NCI-H510A treated with DMSO at 0.1 percent for 48 hours (cell line): ENCODE data around the gene CPXM1.
A peak's percentile ranks its signal among the peaks of the same experiment; 100 is the strongest.

ENCODE experiments used
- DNase-seq: peaks from one replicate; lab custom pipeline; 2025; lab: John Stamatoyannopoulos, UW

Gene CPXM1

DNA sequence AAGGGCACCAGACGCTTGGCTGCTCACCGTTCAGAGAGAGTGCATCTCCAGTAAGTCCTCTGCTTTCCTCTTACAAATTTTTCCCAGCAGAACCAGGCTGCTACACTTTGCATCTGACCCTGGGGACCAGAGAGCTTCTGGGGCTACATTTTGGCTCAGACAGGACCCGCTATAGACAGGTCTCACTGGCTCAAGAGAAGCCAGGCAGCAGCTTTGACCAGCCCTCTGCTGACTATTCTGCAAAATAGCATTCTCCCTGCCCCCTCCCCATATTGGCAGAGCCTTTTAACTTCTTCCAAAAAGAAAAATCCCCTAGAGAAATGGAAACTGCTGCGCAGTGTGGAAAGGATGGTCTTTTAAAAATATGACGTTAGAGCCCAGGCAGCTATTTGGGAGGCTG, 37.2 kb downstream of the CPXM1 start:
- no peak for DNase-seq

DNA sequence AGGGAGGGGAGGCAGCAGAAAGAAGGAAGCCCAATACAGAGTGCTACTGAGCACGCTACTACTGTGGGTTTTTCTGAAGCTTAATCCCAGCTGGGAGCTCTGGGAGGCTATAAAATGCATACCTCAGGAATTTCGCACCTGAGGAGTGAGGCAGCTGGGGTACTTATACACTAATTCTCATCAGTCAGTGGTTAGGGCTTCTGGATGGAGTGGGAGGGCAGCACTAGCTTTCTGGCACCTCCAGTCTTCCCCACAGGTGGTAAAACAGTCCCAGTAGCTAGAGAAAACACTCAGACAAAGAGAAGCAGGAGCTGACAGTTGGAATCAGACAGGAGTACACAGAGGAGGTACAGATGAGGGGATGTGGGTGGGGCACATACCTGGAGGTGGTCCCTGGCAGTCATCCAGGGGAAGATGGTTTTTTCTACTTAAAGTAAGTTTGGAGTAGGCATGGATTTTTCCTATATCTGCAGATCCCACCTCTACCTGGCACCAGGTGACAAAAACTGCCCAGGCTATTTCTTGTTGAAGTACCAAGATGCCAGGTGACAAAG, 37.8 kb downstream of the CPXM1 start:
- DNase-seq: no peak

DNA sequence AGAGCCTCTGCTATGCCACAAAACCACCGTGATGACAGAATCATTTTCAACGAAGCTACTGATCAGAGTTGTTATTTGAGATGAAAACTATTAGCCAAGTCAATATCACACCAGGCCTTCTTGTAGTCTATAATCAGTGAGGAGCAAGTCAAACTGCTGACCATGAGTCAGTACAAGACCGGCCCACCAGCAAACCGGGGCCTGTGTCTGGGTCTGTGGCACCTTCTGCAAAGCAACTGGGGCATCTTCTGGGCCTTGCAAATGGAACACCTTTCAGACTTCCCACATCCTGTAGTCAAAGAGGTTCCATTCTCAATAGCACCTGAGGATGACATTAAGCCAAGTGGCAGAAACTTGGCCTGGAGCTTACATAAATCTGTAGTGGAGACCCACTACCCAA, 38.5 kb downstream of the CPXM1 start:
- no peak for DNase-seq

DNA sequence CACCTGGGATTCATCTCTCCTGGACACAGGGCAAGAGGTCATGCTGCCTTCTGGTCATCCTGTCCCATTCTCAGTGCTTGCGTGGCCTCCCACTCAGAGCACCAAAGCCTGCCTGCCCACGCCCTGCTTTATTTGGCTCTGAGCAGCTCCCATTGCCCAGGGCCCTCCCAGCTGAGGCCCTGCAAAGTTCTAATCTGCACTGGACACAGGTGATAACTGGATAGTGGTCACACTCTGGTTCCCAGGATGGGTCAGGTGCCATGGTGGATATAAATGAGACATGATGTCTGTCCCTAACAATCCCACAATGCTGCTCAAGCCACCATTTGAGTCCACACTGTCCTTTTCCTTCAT, 39.5 kb downstream of the CPXM1 start:
- DNase-seq: no peak

DNA sequence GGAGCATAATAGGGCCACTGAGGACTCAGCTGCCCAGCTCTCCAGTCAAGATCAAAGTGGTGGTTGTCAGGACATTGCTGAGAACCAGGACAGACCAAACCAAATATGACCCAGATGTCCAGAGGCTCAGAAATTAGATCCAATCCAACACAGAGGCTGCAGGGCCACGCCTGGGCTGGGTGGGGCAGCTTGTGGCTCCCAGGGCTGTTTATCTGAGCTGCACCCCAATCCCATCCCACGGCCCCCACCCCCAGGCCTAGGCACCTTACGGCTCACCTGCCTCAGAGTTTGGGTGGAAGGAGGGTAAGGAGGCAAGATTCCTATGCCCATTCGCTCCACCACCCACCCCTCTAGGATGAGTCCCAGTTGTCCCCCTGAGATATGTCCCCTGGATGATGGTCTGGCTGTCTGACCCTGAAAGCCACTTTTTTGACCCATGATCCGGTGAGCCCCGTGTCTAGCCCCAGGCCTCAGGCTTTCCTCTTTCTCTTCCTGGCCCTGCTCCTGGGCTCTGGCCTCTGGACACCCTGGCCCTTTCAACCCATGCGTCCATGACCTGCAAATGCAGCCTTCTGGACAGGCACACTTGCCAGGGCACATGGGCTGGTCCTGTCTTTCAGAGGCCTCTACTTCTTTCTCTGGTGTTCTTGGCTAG, 40.0 kb downstream of the CPXM1 start:
- no peak for DNase-seq

DNA sequence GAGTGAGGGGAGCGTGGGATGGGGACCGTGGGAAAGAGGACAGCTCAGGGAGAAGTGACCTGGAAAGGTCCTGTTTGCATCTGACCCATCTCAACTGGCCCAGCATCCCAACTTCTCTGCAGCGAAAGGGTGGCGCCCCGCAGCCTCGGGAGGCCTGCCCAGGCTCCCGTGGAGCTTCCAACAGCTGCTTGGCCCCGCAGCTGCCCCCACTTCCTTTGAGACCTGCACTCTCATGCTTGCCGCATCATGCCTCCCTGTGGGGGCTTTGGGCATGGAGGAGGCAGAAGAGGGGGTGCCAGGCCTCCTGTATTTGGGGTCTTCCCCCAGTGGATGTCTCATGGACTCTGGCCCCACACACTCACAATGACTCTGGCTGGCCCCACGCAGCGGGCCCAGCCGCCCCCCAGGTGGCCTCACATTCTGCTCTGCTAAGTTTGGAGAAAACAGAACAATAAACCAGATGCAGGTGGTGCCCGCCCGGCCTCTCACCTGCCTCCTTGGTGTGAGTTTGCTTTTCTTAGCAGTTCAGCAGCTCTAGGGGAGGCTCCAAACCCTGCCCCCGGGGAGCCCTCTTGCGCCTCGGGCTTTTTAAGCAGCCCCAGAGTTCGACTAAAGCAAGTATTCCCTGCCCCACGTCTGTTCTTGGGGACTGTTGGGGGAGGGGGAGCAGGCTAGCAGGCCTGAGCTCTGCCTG, 40.7 kb downstream of the CPXM1 start:
- DNase-seq: no peak

DNA sequence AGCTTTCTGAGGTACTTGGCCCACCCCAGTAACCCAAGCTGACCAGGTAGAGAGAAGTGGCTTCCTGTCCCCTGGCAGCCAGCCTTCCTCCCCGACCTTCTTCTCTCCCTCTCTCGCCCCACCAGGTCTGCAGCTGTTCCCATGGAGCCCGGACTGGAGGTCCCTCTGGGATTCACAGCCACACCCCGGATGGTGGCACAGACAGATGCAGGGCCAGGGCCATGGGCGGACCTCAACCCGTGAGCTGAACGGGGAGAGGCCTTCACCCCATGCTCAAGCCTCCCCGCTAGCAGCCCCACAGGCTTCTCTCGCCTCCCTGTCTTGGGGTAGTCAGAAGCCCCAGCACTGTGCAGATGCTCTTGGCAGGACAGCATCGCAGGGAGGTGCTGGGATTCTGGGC, 41.3 kb downstream of the CPXM1 start:
- DNase-seq: no peak

DNA sequence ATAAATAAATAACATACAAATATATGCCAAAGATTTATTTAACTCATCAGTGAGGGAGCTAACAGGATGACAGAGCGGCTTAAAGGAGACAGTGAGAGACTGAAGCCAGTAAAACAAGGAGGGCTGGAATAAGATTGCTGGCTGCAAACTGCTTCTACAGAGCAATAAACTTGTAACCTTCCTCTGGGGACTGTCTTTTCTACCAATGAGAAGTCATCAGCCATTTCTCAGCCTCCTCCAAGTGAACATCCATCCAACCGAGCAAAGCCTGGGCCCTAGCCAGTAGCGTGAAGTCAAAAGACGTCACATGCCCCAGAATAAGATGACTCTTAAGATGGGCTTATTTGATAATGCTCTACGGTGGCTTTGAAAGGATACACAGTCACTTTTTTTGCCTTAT, 42.5 kb downstream of the CPXM1 start:
- DNase-seq: no peak

DNA sequence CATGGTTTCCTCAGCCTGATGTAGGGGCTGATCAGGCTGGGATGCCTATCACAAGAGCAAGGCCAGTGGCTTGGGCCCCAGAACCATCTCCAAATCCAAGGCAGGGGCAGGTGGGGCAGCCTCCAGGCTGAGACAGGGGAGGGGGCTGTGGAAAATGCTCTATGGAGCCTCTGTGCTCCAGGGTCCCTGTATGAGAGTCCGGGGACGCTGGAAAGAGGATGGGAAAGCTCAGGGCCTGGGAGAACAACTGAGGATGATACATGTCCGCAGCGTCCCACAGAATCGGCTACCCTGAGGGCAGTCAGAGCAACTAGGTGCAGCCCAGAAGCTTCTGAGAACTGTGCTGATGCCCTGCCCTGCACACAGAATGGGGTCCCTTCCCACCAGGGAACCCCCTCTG, 43.4 kb downstream of the CPXM1 start:
- no peak for DNase-seq

DNA sequence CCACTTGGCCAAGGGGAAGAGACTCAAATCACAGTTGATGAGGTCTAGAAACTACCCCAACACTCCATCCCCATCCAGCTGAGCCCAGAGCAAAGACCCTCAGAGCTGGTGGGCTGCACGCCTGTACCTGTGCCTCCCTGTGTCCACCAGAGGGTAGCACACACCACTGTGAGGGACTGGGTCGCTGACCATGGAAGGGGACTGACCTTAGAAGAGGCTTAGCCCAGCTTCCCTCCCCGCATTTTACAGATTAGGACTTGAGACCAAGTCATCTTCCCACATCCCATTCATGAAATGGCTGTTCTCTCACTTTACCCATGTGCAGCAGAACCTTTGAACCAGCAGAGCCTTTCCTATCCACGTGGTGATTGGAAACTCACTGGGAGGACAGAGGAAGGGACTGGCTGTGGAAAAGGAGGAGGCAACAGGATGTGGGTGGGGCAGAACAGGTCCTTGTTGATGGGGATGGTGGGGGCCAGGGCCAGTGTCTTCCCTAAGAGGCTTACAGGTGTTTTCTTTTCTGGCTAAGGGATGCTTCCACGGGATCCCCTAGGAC, 44.3 kb downstream of the CPXM1 start:
- DNase-seq: no peak

DNA sequence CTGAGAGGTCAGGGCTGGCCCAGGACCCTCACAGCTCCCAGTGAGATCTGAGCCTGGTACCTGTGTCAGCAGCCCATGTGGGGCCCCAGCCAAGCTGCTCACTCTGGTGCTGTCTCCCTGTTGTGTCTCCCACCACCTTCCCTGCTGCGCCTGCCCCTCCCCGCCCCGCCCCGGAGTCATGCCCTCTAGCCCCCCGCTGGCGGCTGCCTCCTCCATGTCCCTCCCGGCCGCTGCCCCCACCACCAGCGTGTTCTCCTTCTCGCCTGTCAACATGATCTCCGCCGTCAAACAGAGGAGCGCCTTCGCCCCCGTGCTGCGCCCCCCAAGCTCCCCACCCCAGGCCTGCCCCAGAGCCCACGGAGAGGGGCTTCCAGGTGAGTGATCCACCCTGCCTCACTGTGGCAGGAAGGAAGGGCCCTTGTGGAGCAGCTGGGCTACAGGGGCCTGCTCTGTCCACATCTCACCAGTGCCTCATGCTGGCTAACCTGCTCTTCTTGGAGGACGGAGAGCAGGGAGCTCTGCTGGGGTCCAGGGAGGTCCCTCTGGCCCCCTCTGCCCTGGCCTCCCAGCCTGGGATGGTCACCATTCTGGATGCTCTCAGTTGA, 44.9 kb downstream of the CPXM1 start:
- no peak for DNase-seq

DNA sequence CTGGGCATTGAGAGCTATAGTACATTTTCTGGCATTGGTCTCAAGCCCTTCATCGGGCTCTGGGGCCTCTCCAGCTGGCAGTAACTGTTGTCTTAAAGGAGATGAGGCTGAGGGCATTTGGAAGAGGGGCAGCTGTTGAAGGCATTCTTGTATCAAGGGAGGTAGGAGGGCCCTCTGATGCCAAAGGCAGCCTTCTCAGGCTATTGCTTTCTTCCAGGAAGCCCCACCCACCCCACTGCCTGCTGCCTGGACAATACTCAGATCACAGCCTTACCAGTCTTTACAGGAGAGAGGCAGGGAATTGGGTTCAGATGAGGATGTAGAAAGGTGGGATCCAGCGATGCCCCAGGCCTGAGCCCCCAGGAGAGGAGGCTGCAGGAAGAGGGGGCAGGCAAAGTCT, 46.0 kb downstream of the CPXM1 start:
- DNase-seq: no peak

DNA sequence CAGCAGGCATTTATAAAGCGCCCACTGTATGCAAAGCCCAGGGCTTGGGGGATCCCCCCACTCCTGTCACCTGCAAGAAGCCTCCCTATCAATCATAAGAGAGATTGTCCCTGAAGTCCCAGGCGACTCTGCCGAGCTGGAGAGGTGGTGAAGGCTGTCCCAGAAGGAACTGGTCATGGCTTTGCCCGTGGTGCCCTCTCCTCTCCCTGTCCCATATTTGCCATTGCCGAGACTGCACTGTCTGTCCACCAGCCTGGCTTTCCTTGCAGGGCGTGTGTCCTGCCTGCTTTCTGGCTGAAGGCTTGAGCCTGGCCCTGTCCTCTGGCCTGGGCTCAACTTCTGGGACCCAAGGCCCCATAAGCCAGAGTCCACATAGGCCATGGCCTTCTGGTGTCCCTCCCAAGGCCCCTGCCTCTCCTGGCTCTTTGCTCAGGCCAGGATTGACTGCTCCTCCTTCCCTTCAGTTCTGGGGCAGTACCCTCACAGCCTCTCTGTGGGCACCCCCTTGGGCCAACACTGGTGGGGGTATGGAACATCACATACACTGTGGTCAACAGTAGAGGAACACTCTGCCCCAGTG, 46.9 kb downstream of the CPXM1 start:
- DNase-seq: no peak

DNA sequence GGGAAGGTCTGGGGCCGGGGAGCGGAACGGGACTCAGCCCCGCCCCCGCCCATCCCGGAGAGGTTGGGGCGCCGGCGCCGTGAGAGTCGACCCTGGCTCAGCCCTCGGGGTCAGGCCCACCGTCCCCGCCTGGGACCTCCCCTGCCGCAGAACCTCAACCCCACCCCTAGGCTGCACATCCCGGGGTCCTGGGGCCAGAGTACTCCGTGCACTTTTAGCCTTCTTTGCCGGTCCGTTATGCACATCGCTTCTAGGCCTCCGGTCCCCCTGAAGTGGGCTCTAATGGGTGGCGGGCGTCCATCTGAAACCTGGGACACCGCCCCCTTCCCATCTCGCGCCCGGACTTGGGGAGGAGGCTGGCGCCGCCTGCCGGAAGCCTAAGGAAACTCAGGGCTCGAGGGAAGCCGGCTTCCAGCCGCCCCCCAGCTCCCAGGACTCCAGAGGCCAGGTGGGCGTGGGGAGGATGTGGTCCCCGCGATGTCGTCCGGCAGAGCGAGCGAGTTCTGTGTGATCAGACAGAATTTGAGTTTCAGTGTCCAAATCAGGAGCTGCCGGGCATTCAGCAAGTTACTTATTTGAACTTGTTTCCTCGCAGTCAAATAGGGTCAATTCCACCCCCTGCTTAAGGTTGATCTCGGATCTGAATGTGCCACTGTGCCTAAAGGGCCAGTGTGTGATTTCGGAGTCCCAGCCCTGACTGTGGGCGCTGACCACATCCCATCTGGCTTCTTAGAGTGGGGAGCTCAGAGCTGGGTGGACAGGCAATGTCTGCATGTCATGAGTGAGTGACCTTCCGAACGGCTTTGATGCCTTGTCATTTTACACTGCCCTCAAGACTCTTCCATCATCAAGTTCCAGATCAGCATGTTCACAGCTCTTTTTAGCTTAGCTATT, 47.6 kb downstream of the CPXM1 start:
- no peak for DNase-seq

DNA sequence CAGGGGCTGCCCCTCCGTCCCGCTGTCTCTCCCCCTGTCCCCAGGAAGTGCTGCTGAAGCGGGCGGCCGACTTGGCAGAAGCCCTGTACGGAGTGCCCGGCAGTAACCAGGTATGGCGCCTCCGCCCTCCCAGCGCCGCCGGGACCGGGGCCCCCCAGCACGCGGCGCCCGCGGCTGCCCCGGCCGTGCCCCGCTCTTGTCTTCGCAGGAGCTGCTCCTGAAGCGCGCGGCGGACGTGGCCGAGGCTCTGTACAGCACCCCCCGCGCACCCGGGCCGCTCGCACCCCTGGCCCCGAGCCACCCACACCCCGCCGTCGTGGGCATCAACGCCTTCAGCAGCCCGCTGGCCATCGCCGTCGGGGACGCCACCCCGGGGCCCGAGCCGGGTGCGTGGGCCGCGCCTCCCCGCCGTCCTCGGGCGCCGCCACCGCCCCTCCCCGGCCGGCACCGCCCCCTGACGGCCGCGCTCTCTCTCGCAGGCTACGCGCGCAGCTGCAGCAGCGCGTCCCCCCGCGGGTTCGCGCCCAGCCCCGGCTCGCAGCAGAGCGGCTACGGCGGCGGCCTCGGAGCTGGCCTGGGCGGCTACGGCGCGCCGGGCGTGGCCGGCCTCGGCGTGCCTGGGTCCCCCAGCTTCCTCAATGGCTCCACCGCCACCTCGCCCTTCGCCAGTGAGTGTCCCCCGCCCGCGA, 48.4 kb downstream of the CPXM1 start:
- no peak for DNase-seq

DNA sequence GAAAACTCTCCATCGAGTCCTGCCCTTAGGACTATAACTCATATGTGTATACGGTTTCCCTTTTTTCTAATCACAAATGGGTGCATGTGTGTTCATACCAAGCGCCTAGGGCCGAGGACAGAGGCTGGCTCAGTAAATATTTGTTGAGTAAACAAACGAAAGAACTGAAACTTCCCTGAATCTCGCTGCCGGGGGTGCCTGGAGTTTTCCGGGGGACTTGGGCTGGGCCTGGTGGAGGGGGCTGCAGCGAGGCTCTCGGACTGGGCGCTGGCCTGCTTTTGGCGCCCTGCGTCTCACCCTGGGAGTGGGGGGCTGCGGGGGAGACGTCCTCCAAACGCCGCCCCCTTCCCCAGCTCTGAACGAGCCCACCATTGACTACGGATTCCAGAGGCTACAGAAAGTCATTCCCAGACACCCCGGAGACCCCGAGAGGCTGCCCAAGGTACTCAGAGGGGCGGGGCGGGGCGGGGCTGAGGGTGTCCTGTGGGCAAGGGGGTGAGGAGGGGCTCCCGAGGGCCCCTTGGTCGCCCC, 49.0 kb downstream of the CPXM1 start:
- no peak for DNase-seq

DNA sequence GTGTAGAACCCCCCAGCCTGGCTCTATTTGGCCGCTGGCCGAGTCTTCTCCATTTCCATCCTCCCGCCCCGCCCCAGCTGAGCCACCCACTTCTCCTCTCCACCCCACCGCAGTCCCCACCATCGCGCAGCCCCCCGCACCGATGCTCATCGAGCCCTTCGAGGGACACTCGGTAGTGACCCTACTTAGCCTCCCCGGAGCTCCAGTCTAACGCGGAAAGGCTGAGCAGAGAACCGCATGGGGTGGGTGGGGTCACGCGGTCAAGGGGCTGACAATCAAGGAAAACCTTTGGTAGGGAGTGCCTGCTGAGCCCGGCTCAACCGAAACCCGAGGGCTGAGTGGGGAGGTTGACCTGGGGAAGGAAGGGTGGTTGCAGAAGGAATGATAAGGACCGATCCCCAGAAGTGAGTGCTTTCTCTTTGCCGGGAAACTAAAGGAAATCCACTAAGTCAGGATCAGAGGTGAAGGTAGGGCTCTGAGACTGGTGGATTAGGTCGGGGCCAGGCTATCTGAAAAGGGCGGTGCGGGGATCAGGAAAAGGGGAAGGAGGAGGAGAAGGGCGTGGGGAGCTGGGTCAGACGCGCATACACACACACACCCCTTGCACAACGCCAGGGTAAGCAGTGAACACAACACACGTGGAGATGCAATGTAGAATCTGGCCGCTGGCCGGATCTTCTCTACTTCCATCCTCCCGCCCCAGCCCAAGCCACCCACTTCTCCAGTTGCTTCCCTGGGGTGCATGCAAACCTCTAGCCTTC, 49.8 kb downstream of the CPXM1 start:
- DNase-seq: peak; percentile 35

DNA sequence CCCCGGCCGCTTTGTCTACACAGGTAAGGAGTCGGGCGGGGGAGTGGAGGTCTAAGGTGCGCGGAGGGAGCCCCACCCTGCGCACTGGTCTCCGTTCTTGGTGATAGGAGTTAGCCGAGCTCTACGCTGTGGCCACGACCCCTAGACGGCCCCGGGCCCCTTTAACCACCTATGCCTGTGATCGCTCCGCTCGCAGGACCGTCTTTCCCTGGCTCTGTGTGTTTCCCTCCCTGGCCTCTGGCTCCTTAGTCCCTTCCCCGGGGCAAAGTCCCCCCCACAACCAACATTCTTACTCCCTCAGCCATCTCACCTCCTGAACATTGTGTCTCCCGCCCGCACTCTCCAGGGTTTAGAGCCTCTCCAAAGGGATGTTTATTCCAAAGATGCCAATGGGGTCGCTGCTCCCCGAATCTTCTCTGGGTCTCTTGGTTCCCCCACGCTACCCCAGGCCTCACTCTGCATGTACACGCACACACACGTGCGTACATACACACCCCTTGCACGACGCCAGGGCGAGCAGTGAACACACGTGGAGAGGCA, 50.4 kb downstream of the CPXM1 start:
- DNase-seq: no peak

DNA sequence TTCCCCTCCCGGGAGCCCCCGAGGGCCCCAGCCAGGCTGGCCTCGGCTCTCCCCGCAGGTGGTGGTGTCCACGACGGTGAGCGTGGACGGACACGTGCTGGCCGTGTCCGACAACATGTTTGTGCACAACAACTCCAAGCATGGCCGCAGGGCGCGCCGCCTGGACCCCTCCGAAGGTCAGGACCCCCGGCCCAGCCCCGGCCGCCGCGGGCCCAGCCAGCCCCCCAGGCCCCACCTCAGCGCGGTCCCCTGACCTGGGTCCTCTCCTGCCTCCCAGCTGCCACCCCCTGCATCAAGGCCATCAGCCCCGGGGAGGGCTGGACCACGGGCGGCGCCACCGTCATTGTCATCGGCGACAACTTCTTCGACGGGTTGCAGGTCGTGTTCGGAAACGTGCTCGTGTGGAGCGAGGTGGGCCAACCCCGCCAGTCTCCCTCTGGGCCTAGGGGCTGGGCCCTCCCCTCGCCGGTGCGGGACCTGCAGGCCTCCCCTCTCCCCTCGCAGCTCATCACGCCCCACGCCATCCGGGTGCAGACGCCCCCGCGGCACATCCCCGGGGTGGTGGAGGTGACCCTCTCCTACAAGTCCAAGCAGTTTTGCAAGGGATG, 51.0 kb downstream of the CPXM1 start:
- DNase-seq: no peak
